BLaER1 treated with 17β-estradiol and CSF1 and Interleukin-3, amounts not matched to agents 10 nM and 100 nM (cell line): ENCODE measurements around the gene STK38.

Source experiments
- H3K27ac ChIP-seq, 11 experiments: shearing (Covaris generic); formaldehyde crosslinking; 2 replicates each; pipeline ENCODE4 v1.8.1; 2022
- H3K27me3 ChIP-seq, 11 experiments: shearing (Covaris generic); formaldehyde crosslinking; 2 replicates each; pipeline ENCODE4 v1.8.1; 2022
- H3K36me3 ChIP-seq, 11 experiments: shearing (Covaris generic); formaldehyde crosslinking; 2 replicates each; pipeline ENCODE4 v1.8.1; 2022
- H3K4me1 ChIP-seq, 10 experiments: shearing (Covaris generic); formaldehyde crosslinking; 2 replicates each; pipeline ENCODE4 v1.8.1; 2022
- H3K4me2 ChIP-seq, 11 experiments: shearing (Covaris generic); formaldehyde crosslinking; 2 replicates each; pipeline ENCODE4 v1.8.1; 2022
- H3K4me3 ChIP-seq, 10 experiments: shearing (Covaris generic); formaldehyde crosslinking; 2 replicates each; pipeline ENCODE4 v1.8.1; 2022
- H3K9ac ChIP-seq, 11 experiments: shearing (Covaris generic); formaldehyde crosslinking; 2 replicates each; pipeline ENCODE4 v1.8.1; 2022
- H3K9me3 ChIP-seq, 11 experiments: shearing (Covaris generic); formaldehyde crosslinking; replicated peaks in 1 of 11; 2 replicates each; pipeline ENCODE4 v1.8.1; 2022
- H4K20me1 ChIP-seq, 11 experiments: shearing (Covaris generic); formaldehyde crosslinking; 2 replicates each; pipeline ENCODE4 v1.8.1; 2022
- Cebpa-rat ChIP-seq, 11 experiments: shearing (Covaris generic); IDR thresholded peaks; 2 replicates each; pipeline ENCODE4 v1.8.1; 2022

STK38 gene

DNA sequence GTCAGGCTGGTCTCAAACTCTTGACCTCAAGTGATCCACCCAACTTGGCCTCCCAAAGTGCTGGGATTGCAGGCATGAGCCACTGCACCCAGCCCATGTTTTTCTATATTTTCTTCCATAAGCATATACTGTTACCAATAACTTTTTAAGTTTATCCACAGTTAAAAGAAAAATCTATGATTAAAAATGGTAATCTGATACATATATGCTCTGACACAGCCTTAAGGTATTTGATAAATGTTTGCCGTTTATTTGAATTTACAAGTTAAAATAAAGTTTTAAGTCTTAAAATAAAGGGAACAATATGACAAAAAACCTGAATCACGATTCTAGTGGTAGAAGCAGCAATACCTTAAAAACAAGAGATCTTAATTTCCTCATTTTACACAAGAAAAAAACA, 5.2 kb downstream of the STK38 start:
- TF ChIP-seq Cebpa-rat (IDR thresholded peaks at IDR 0.05): no peak
- Histone ChIP-seq H3K9me3 (no peaks in the 10 kb centered on the region), H3K4me3 (peak overlapping the region in 3 of 10 experiments; percentile 9 to 80 (median 23); a peak in 3 of 20 replicates), H3K27me3 (no peaks in the 10 kb centered on the region), H3K27ac (peak overlapping the region in 8 of 11 experiments; percentile 8 to 99 (median 48); a peak in 7 of 22 replicates), H3K9ac (peak overlapping the region in 5 of 11 experiments; percentile 12 to 32 (median 24); a peak in 5 of 22 replicates), H3K36me3 (peaks cover 49 to 82% (median 72%) of the 10 kb centered on the region in 11 experiments), H4K20me1 (peaks cover 25 to 95% (median 82%) of the 10 kb centered on the region in 11 experiments; a peak in 19 of 22 replicates), H3K4me1 (peaks cover 39 to 56% (median 46%) of the 10 kb centered on the region in 10 experiments), H3K4me2 (peak overlapping the region; percentile 69 to 100 (median 95); a peak in 21 of 22 replicates)

DNA sequence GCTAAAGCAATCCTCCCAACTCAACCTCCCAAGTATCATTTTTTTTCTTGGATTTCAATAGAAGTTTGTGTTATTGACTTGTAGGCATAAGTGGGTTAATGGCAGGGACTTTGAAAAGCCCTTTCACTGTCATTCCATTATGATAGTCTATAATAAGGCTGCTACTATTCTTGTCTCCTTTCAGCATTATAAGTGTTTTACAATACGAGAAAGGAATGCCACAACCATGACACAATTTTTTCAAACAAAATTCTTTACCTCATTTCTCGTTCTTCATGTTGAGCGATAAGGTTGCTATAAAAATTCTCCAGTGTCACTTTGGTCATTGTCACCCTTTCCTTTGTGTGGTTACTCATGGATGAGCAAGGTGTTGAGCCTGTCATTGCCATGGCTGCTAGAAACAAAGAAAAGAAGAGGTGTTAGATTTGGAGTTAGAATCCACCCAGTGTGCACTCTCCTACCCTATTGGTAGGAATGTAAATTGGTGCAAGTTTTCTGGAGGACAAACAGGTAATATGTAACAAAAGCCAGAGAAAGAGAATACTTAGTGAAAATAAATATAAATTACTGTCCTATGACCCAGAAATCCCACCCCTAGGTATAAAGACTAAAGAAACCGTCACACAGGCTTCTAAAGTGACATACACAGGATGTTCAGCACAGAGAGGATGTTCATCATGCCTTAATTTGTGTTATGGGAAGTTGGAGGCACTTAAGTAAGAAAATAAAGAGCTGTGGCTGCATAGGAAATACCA, 7.3 kb downstream of the STK38 start:
- no peaks in the 10 kb centered on the region for H3K9me3 ChIP-seq
- 0 out of 22 replicates have a peak overlapping the region, but pooled peaks of 2 of the 11 experiments have one; percentile 7 to 12 for H3K4me2 ChIP-seq
- no peaks in the 10 kb centered on the region for H3K27me3 ChIP-seq
- TF ChIP-seq Cebpa-rat (IDR thresholded peaks at IDR 0.05): no peak
- H3K4me1 ChIP-seq: peaks cover 36 to 50% (median 43%) of the 10 kb centered on the region in 10 experiments
- peaks cover 69 to 100% (median 92%) of the 10 kb centered on the region in 11 experiments for H3K36me3 ChIP-seq
- peak overlapping the region in 1 of 11 experiments; percentile 5; a peak in 1 of 22 replicates for H3K27ac ChIP-seq
- no peak overlapping the region for H3K9ac ChIP-seq
- no peak overlapping the region for H3K4me3 ChIP-seq
- peaks cover 37 to 100% (median 97%) of the 10 kb centered on the region in 11 experiments; a peak in 21 of 22 replicates for H4K20me1 ChIP-seq

DNA sequence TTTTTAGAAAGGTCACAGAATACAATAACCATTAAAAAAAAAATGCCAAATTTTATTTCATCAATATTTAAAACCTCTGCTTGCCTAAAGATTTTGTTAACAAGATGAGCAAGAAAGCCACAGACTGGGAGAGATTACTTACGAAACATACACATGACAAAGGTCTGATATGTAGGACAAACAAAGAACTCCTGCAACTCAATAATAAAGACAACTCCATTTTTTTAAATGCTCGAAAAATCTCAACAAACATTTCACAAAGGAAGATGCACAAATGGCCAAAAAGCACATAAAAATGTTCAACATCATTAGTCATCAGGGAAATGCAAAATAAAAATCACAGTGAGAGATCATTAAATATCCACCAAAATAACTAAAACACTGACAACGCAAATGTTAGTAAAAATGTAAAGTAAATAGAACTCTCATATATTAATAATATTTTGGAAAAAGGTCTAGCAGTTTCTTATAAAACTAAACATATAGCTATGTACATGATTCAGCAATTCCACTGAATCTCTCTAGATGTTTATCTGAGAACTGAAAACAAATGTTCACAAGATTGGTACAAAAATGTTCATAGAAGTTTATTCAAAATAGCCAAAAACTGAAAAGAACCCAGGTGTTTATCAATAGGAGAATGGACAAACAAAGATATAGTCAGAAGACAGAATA, 10.3 kb downstream of the STK38 start:
- H3K4me2 ChIP-seq: no peak overlapping the region
- no peaks in the 10 kb centered on the region for H3K27me3 ChIP-seq
- peaks cover 97 to 100% (median 100%) of the 10 kb centered on the region in 11 experiments for H3K36me3 ChIP-seq
- H3K9me3 ChIP-seq: no peaks in the 10 kb centered on the region
- peaks cover 11 to 20% (median 14%) of the 10 kb centered on the region in 10 experiments; a peak in 19 of 20 replicates for H3K4me1 ChIP-seq
- H3K27ac ChIP-seq: no peak overlapping the region
- no peak overlapping the region for H3K9ac ChIP-seq
- H3K4me3 ChIP-seq: no peak overlapping the region
- H4K20me1 ChIP-seq: peaks cover 45 to 100% (median 99%) of the 10 kb centered on the region in 11 experiments; a peak in 21 of 22 replicates
- TF ChIP-seq Cebpa-rat (IDR thresholded peaks at IDR 0.05): no peak

DNA sequence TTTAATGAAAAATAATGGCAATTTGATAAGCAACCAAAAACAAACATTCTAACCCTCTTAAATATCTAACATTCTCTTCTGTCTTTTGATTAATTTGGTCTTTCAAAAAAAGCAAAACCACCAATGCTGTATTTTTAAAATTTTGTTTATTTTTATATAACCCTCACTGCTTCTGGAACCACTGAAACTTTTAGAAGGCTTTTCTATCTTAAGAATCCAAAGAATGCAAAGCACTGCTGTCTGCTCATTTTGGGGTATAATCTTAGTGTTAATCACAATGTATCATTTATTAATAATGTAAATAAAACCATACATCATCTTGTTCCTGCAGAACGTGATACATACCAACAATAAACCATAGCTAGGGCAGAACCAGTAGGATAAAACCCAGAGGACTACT, 14.0 kb downstream of the STK38 start:
- no peak for TF ChIP-seq Cebpa-rat (IDR thresholded peaks at IDR 0.05)
- no peak overlapping the region for H3K4me2 ChIP-seq
- no peak overlapping the region for H3K4me3 ChIP-seq
- H3K27ac ChIP-seq: no peak overlapping the region
- no peaks in the 10 kb centered on the region for H3K27me3 ChIP-seq
- H4K20me1 ChIP-seq: peaks cover 47 to 100% (median 99%) of the 10 kb centered on the region in 11 experiments; a peak in 21 of 22 replicates
- no peak overlapping the region for H3K9ac ChIP-seq
- H3K4me1 ChIP-seq: peaks cover 17 to 27% (median 24%) of the 10 kb centered on the region in 10 experiments
- peaks cover 86 to 100% (median 97%) of the 10 kb centered on the region in 11 experiments for H3K36me3 ChIP-seq
- no peaks in the 10 kb centered on the region for H3K9me3 ChIP-seq

DNA sequence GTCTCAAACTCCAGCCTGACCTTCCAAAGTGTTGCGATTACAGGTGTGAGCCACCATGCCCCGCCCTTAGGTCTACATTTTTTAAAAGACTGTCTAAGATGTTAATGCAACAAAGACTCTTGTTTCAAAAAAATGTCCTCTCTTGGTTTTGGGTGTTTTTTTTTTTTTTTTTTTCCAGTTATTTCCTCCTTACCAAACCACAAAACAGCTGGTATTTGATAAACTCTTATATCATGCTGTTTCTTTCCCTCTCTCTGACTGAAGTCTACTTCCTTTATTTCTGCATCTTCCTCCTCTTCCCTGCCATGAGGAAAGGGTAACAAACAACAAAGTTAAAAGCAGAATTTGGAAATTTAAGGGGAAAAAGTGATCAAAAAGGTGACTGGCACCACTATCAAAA, 21.2 kb downstream of the STK38 start:
- H3K27me3 ChIP-seq: no peaks in the 10 kb centered on the region
- peaks cover 50 to 68% (median 55%) of the 10 kb centered on the region in 10 experiments for H3K4me1 ChIP-seq
- peaks cover 63 to 100% (median 88%) of the 10 kb centered on the region in 11 experiments for H3K36me3 ChIP-seq
- H4K20me1 ChIP-seq: peaks cover 22 to 87% (median 62%) of the 10 kb centered on the region in 11 experiments; a peak in 21 of 22 replicates
- peak overlapping the region in 1 of 10 experiments; percentile 25; a peak in 2 of 20 replicates for H3K4me3 ChIP-seq
- peak overlapping the region; percentile 47 to 93 (median 76) for H3K4me2 ChIP-seq
- H3K9me3 ChIP-seq: no peaks in the 10 kb centered on the region
- H3K27ac ChIP-seq: peak overlapping the region; percentile 43 to 75 (median 63); a peak in 21 of 22 replicates
- peak overlapping the region in 9 of 11 experiments; percentile 7 to 58 (median 40); a peak in 11 of 22 replicates for H3K9ac ChIP-seq
- no peak for TF ChIP-seq Cebpa-rat (IDR thresholded peaks at IDR 0.05)

DNA sequence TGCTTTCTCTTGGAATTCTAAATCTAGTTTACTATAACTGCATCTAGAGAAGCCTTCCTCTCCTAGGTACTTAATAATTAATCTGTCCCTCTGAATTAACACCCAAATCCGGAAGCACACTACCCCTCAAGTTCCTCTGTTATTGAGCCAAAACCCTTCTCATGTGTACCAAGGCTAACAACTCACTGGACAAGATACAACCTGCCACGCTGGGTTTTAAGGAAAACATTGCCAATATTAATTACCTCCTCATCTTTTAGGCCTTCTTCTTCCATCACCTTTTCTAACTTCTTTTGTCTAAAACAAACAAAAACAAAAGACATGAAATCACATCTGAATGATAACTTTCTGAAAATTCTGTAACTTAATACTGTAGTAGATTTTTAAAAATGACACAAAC, 21.9 kb downstream of the STK38 start:
- peaks cover 45 to 61% (median 50%) of the 10 kb centered on the region in 10 experiments for H3K4me1 ChIP-seq
- H3K27ac ChIP-seq: peak overlapping the region; percentile 43 to 75 (median 63); a peak in 20 of 22 replicates
- H3K36me3 ChIP-seq: peaks cover 63 to 100% (median 88%) of the 10 kb centered on the region in 11 experiments
- H3K27me3 ChIP-seq: no peaks in the 10 kb centered on the region
- no peak for TF ChIP-seq Cebpa-rat (IDR thresholded peaks at IDR 0.05)
- H3K4me2 ChIP-seq: peak overlapping the region in 8 of 11 experiments; percentile 69 to 93 (median 79); a peak in 14 of 22 replicates
- peaks cover 22 to 86% (median 61%) of the 10 kb centered on the region in 11 experiments; a peak in 21 of 22 replicates for H4K20me1 ChIP-seq
- peak overlapping the region in 4 of 11 experiments; percentile 7 to 43 (median 40); a peak in 4 of 22 replicates for H3K9ac ChIP-seq
- H3K9me3 ChIP-seq: no peaks in the 10 kb centered on the region
- no peak overlapping the region; a peak in 1 of 20 replicates for H3K4me3 ChIP-seq

GRCh38 chr6:36524871-36525270, 22.4 kb downstream of the STK38 start:
- Histone ChIP-seq H3K27ac (peak overlapping the region in 5 of 11 experiments; percentile 16 to 71 (median 70); a peak in 8 of 22 replicates), H3K4me3 (no peak overlapping the region), H3K9me3 (no peaks in the 10 kb centered on the region), H3K4me1 (peaks cover 41 to 59% (median 46%) of the 10 kb centered on the region in 10 experiments), H3K4me2 (peak overlapping the region in 2 of 11 experiments; percentile 87 to 93; a peak in 4 of 22 replicates), H3K36me3 (peaks cover 65 to 100% (median 89%) of the 10 kb centered on the region in 11 experiments), H4K20me1 (peaks cover 21 to 82% (median 63%) of the 10 kb centered on the region in 11 experiments; a peak in 21 of 22 replicates), H3K27me3 (no peaks in the 10 kb centered on the region), H3K9ac (peak overlapping the region in 1 of 11 experiments; percentile 15; a peak in 1 of 22 replicates)
- no peak for TF ChIP-seq Cebpa-rat (IDR thresholded peaks at IDR 0.05)

DNA sequence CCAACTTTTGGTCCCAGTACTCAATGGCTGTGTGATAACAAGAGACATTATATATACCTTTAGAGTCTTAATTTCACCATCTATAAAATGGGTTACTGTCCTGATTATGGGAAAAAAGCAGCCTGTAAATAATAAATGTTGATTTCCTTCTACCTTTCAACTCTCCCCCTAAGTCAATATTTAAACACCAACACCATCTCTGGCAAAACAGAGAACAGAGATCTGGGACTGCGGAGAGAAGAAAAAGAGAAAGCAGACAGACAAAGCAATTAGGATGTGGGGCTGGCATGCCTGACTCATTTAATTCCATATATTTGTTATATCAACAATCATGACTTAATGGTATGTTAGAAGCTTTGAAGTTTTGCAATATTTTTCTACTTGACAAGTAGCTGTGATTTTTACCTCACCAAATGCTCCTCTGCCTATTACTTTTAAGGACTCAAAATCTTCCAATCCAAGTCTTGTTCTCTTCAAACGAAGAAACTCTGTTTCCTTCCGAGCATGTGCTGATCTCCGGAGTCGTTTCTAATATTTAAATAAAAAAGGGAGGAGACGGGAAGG, 23.3 kb downstream of the STK38 start:
- H3K9me3 ChIP-seq: no peaks in the 10 kb centered on the region
- no peaks in the 10 kb centered on the region for H3K27me3 ChIP-seq
- H3K4me2 ChIP-seq: no peak overlapping the region
- no peak overlapping the region for H3K9ac ChIP-seq
- peaks cover 14 to 82% (median 54%) of the 10 kb centered on the region in 11 experiments; a peak in 20 of 22 replicates for H4K20me1 ChIP-seq
- no peak overlapping the region for H3K4me3 ChIP-seq
- H3K36me3 ChIP-seq: peaks cover 67 to 100% (median 89%) of the 10 kb centered on the region in 11 experiments
- no peak for TF ChIP-seq Cebpa-rat (IDR thresholded peaks at IDR 0.05)
- peaks cover 33 to 50% (median 37%) of the 10 kb centered on the region in 10 experiments for H3K4me1 ChIP-seq
- peak overlapping the region in 1 of 11 experiments; percentile 14; a peak in 2 of 22 replicates for H3K27ac ChIP-seq
